Esophagus (tissue), 2 donors: ENCODE measurements around the gene EGFL7. TPM values are rescaled to one million over a fixed set of nuclear protein-coding genes. Genes with fewer than 3 reads are reported as not detected.

Experiments
- H3K27ac ChIP-seq, 2 donors: one replicate each; pipeline ENCODE4 v1.5.1; 2013; ENCODE audit warnings: low read depth in 2 of 2, mild to moderate bottlenecking in 2 of 2, inconsistent platforms in 1 of 2, low read length in 1 of 2, moderate library complexity in 1 of 2
- H3K27me3 ChIP-seq, 2 donors: one replicate each; pipeline ENCODE4 v1.6.1; 2013; ENCODE audit warnings: low read length in 2 of 2, control low read depth in 1 of 2, mild to moderate bottlenecking in 1 of 2; ENCODE audit not compliant: insufficient read depth in 2 of 2, control insufficient read depth in 1 of 2
- H3K36me3 ChIP-seq, 2 donors: one replicate each; pipeline ENCODE4 v1.6.1; 2013; ENCODE audit warnings: low read length in 1 of 2; ENCODE audit not compliant: control insufficient read depth in 2 of 2, insufficient read depth in 2 of 2
- H3K4me1 ChIP-seq, 2 donors: one replicate each; pipeline ENCODE4 v1.6.1; 2013; ENCODE audit warnings: low read length in 1 of 2; ENCODE audit not compliant: control insufficient read depth in 2 of 2, insufficient read depth in 2 of 2
- H3K4me3 ChIP-seq, 2 donors: one replicate each; pipeline ENCODE4 v1.5.1; 2013; ENCODE audit warnings: low read length in 2 of 2, mild to moderate bottlenecking in 2 of 2, low read depth in 1 of 2, moderate library complexity in 1 of 2
- H3K9me3 ChIP-seq, 2 donors: one replicate each; pipeline ENCODE4 v1.6.1; 2013; ENCODE audit warnings: mild to moderate bottlenecking in 2 of 2, low read depth in 1 of 2, low read length in 1 of 2, moderate library complexity in 1 of 2; ENCODE audit not compliant: control insufficient read depth in 2 of 2, insufficient read depth in 1 of 2
- WGBS, 2 donors: extraction: QIAGEN DNeasy Blood & Tissue Kit; methylation state at CpG; one replicate each; pipeline ENCODE4 v1.1.7; 2013; 5-methylcytosine and 5-hydroxymethylcytosine counted together
- polyA plus RNA-seq, 2 donors: library from polyadenylated mRNA; stranded (reverse); fragments of 200-250 nt; gene quantifications; one replicate each; pipeline ENCODE4 v1.2.3, GENCODE V29; 2013
- donor health status: healthy with polysubstance abuse.
- donor health status: Bipolar disorder and iron deficiency.

Gene EGFL7
- polyA plus RNA-seq, 2 donors = 34.5 to 43.2 TPM

DNA sequence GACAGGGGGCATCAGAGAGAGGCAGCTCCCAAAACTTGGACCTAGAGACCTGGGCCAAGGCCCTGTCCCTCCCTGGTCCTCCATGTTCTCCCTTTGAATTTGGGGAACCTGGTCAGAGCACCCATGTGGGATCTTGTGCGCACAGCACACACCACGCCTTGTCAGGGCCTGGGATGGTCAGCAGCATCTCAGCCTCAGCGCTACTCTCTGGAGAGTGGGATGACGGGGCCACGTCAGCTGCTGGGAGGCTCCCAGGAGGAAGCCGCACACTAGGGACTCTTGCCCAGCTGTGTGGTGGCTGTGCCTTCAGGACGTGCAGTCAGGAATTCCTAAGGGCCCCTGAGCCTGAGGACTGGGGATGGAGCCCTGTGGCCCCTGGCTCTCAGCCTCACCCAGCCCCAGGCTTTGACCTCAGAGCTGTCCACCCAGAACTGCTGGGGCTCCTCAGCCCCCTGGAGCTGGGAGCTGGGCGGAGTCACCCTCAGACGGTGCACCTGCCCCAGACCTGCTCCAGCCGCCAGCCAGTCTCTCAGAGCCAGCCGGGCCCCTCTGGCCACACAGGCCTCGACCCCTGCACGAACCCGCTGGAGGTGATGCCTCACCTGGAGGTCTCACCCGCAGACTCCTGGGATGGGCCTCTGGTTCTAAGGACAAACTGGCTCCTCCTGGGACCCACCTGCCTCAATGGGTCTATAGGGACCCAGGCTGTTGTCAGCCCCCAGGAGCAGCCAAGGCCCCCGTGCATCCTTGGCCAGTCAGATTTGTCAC, 38.3 kb upstream of the EGFL7 start:
- H3K27ac ChIP-seq = peak overlapping the region; percentile 67 to 73
- H3K36me3 ChIP-seq = no peaks in the 10 kb centered on the region
- 52 to 61% methylated on average over 16 of the region's 16 CpGs for WGBS, 2 donors
- no peaks in the 10 kb centered on the region for H3K27me3 ChIP-seq
- H3K4me3 ChIP-seq = no peak overlapping the region
- peaks cover 11 to 56% of the 10 kb centered on the region in 2 donors for H3K4me1 ChIP-seq
- no peaks in the 10 kb centered on the region for H3K9me3 ChIP-seq

DNA sequence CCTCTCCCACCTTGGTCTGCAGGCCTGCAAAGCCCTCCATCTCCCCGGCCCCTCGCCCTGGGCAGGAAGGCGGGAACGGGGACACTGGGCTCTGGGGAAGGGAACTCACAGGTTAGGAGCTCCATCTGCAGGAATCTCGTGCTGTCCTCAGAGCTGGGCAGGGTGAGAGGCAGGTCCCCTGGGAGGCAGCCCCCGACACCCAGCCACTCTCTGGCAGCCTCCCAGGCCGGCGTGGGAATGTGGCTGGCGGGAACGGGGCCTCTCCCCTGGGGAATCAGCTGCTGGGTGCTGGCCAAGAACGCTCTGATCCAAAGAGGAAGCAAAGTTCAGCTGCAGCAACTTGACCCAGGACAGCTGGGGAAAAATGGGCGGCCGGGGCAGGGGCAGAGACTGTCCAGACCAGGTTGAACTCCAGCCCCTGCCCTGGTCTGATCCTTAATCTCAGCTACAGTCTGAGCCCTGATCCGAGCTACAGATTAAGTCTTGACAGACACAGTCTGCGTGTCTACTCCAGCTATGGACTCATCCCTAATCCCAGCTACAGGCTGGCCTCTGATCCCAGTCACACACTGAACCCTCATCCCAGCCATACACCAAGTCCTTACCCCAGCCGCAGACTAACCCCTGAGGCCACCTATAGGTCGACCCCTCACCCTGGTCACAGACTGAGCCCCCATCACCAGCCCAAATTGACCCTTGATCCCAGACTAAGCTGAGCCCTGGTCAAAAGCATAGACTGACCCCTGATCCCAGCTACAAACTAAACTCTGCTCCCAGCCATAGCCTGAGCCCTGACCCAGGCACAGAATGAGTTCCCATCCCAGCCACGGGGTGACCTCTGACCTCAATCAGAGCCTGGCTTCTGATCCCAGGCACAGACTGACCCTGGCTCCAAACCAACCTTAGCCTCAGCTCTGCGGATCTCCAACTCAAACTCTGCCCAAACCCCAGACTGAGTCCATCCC, 37.3 kb upstream of the EGFL7 start:
- H3K36me3 ChIP-seq = no peaks in the 10 kb centered on the region
- no peaks in the 10 kb centered on the region for H3K9me3 ChIP-seq
- H3K4me3 ChIP-seq = no peak overlapping the region
- H3K4me1 ChIP-seq = peaks cover 11 to 57% of the 10 kb centered on the region in 2 donors
- H3K27ac ChIP-seq = peak overlapping the region; percentile 67 to 73
- WGBS, 2 donors = 17 to 19% methylated on average over 19 of the region's 19 CpGs
- no peaks in the 10 kb centered on the region for H3K27me3 ChIP-seq

DNA sequence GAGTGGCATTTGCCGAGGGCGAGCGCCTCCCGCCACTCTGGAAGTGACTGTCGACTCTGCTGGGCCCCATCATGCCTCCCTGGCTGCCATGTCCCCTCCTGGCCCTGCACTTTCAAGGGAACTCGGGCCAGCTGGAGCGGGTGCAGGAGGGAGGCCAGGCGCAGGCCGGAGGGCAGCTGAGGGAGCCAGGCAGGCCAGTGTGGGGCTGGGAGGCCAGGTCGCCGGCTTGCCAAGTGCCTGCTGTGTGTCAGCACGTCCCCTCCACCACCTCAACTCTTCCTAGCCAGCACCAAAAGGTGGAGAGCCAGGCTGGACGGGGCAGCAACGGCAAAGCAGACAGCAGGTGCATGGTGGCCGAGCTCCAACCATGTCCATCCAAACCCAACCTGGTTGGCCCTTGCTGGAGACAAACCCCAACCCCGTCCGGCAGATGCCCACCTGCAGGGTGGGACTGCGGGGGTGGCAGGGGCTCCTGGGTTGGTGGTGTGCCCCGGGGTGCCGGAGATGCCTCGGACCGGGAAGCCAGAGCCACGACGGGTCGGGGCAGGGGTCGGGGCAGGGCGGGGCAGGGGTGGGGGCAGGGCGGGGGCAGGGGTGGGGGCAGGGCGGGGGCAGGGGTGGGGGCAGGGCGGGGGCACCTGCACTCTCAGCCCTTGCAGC, 36.5 kb upstream of the EGFL7 start:
- H3K9me3 ChIP-seq = no peaks in the 10 kb centered on the region
- no peaks in the 10 kb centered on the region for H3K27me3 ChIP-seq
- H3K4me1 ChIP-seq = peaks cover 11 to 51% of the 10 kb centered on the region in 2 donors
- H3K4me3 ChIP-seq = no peak overlapping the region
- no peaks in the 10 kb centered on the region for H3K36me3 ChIP-seq
- WGBS, 2 donors = 53 to 61% methylated on average over 26 to 29 of the region's 30 CpGs
- no peak overlapping the region for H3K27ac ChIP-seq

DNA sequence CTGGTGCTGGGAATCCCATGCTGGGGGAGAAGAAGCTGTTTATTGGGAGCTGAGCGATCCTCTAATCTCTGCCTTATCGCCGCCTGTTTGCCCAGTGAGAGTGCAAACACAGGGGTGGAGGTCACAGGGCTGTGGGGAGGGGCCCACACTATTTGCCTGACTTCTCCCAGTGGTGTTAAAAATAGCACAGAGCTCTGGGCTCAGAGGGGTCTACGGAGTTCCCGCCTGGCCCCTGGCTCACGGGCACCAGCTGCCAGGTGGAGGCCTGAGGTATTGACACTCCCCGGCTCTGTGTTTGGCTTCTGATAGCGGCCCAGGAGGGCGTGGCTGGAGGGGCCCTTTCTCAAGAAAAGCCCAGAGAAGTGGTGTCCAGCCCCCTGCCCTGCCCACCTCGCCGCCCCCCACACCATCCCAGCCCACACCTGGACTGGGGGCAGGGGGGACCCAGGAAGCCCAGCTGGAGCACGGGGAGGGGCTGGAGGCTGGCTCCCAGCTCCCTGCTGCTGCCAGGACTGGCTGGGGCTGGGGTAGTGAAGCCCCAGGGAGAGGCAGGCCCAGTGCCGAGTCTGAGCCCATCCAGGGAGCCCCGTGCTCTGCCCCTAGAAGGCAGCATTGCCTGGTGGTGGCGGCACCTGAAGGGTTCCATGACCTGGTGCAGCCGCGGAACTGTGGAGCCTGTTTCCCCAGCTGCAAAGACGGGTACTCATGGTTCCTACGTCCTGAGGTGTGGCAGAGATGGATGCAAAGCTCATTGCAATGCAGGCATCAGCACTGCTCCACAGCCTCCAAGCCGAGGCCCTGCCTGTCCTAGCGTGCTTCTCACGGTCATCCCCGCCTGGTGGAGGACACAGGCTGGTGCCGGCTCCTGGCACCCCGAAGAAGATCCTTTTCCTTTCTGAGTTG, 35.7 kb upstream of the EGFL7 start:
- H3K36me3 ChIP-seq = no peaks in the 10 kb centered on the region
- WGBS, 2 donors = 42 to 49% methylated on average over 25 of the region's 25 CpGs
- H3K9me3 ChIP-seq = no peaks in the 10 kb centered on the region
- H3K4me3 ChIP-seq = no peak overlapping the region
- H3K27ac ChIP-seq = peak overlapping the region; percentile 26
- H3K4me1 ChIP-seq = peaks cover 11 to 46% of the 10 kb centered on the region in 2 donors
- no peaks in the 10 kb centered on the region for H3K27me3 ChIP-seq

DNA sequence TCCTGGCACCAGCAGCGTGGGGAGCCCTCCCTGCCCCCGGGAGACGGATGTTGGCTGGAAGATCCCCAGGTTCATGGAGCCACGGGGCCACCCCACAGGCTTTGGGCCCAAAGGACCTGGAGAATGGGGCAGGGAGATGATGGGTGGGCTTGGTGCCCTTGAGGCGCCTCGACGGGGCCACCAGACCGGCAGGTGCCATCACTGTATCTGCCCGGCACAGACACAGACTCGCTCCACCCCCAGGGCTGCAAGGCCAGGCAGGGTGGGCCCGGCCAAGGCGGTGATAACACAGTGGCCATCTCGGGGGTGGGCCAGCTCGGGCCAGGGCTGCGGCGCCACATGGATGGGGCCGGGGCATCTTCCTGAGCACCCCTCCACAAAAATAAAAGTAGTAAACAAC, 35.0 kb upstream of the EGFL7 start:
- no peaks in the 10 kb centered on the region for H3K36me3 ChIP-seq
- 68 to 70% methylated on average over 17 of the region's 17 CpGs for WGBS, 2 donors
- H3K27me3 ChIP-seq = no peaks in the 10 kb centered on the region
- H3K27ac ChIP-seq = no peak overlapping the region
- H3K4me1 ChIP-seq = peaks cover 8 to 40% of the 10 kb centered on the region in 2 donors
- no peak overlapping the region for H3K4me3 ChIP-seq
- no peaks in the 10 kb centered on the region for H3K9me3 ChIP-seq

DNA sequence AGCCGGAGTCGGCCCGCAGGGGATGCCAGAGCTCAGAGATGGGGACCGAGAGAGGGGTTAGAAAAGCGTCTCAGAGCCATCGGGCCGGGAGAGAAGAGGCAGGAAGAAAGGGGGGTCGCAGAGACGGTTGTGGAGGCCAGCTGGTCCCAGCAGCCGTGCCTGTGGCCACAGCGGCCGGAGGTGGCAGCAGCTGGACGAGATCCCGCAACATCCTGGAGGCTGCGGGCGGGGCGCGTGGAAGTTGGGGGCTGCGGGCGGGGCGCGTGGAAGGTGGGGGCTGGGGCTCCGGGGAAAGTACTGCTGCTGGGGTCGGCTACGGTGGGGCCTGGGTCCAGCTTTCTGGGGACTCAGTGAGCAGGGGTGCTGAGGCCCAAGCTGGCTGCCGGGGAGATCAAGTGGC, 34.4 kb upstream of the EGFL7 start:
- H3K9me3 ChIP-seq = no peaks in the 10 kb centered on the region
- no peaks in the 10 kb centered on the region for H3K36me3 ChIP-seq
- peaks cover 8 to 34% of the 10 kb centered on the region in 2 donors for H3K4me1 ChIP-seq
- WGBS, 2 donors = 60 to 67% methylated on average over 26 of the region's 26 CpGs
- no peaks in the 10 kb centered on the region for H3K27me3 ChIP-seq
- H3K4me3 ChIP-seq = no peak overlapping the region
- no peak overlapping the region for H3K27ac ChIP-seq

DNA sequence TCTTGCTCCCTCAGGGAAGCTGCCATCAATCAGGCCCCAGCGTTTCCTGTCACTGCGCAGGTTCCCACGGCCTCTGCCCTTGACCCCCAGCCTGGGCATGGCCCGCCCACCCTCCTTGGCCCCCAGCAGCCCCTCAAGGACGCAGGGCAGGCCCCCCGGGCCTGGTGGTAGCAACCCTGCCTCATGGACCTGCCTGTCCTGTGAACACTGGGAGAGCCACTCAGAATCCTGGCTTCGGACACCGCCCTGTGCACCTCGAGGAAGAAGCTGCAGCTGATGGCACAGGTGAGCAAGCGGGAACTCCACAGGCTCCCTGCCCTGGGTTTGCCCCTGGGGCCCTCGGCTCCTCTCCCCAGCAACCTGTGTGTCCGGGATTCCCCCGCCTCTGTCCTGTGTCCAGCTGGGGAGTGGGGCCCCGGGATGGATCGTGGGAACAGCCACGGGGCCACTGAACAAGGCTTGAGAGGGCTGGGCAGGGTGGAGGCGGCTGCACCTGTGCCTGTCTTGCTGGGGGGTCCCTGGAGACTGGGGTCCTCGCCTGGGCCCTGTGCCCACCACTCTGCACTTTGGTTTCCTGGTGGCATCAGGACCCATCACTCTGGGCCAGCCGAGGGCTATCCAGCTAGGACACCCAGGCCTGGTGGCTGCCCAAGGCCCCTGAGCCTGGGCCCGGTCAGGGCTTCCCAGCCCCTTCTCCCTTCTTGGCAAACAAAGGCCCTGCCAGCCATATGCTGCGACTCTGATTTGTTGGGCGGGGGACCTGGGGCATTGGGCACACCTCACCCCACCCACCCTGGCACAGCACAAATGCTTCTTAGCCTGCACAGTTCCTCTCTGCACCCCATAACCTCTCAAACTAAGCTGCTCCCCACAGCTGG, 33.5 kb upstream of the EGFL7 start:
- H3K4me1 ChIP-seq = peaks cover 3 to 26% of the 10 kb centered on the region in 2 donors
- 69 to 73% methylated on average over 22 of the region's 22 CpGs for WGBS, 2 donors
- H3K27me3 ChIP-seq = no peaks in the 10 kb centered on the region
- H3K27ac ChIP-seq = no peak overlapping the region
- H3K36me3 ChIP-seq = no peaks in the 10 kb centered on the region
- H3K9me3 ChIP-seq = no peaks in the 10 kb centered on the region
- no peak overlapping the region for H3K4me3 ChIP-seq

DNA sequence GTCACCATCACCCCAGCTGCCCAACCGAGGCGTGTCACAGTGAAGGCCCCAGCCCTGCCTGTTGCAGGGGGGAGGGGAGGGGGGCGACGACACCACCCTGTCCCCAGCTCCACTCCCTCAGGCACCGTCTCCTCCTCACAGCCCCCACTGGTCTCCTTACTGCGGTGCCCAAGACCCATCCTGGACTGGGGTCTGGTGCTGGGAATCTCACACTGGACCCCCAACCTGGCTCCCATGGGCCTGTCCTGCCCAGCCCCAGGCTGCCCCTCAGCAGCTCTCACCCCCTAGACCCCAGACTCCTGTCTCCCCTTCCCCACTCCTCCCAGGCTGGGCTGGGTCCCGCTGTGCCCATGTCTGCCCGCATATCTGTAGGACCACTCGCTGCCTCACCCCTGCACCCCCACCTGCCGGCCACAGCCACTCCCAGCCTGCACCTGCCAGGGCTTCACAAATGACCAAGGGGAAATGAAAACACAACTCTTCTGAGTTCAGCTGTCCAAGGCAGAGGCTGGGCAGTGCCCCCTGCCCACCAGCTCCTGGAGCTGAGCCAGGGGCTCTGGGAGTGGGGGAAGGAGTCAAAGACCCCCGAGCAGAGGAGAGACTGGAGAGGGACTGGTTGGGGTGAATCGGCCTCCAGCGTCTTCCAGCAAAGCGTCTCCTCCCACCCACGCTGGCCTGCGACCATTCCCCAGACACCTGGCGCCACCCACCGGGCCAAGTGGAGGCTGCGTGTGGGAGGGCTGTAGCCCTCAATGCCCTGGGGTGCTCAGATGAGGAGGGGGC, 32.6 kb upstream of the EGFL7 start:
- WGBS, 2 donors = 34% methylated on average over 19 of the region's 19 CpGs
- Histone ChIP-seq H3K27me3 (no peaks in the 10 kb centered on the region), H3K9me3 (no peaks in the 10 kb centered on the region), H3K27ac (no peak overlapping the region), H3K36me3 (no peaks in the 10 kb centered on the region), H3K4me3 (no peak overlapping the region), H3K4me1 (peaks cover 3 to 22% of the 10 kb centered on the region in 2 donors)
